Left hindlimb (tissue), 1 donor: Measurements from ENCODE around the gene SSX2B.
"Not testable (repeated sequence)": the region's sequence is repeated elsewhere in the genome, so short reads cannot be mapped to it uniquely, and the experiment has no call there.

Experiments used
- DNase-seq: peaks from one replicate; pipeline ENCODE4 v3.0.0-alpha.2; 2018

SSX2B gene

GRCh38 chrX:52750952-52751351 is at the start of gene SSX2B:
TSS of gene SSX2B (plus strand) at chrX:52751252. CDS start at chrX:52752681, 1,429 bp downstream.
- not testable (repeated sequence) for DNase-seq

- not testable (repeated sequence) for DNase-seq
Measured at GRCh38 chrX:52707078-52707477, 44.0 kb upstream of the SSX2B start, which contains the start of gene SSX2. TSS of gene SSX2 (minus strand) at chrX:52707178. CDS start at chrX:52705749, 1,429 bp downstream.

- not testable (repeated sequence) for DNase-seq
Measured at GRCh38 chrX:52765983-52766382, 14.9 kb downstream of the SSX2B start.

GRCh38 chrX:52773504-52773903 is 22.5 kb downstream of the SSX2B start:
- not testable (repeated sequence) for DNase-seq

GRCh38 chrX:52797327-52797726 is 46.3 kb downstream of the SSX2B start, which contains the start of gene SPANXN5:
TSS of gene SPANXN5 (minus strand) at chrX:52797427. CDS start at chrX:52797348, 79 bp downstream.
- DNase-seq, result not testable (repeated sequence)

GRCh38 chrX:52804876-52805275 is 53.8 kb downstream of the SSX2B start:
- DNase-seq, result not testable (repeated sequence)
